Upper lobe of left lung (tissue), 6 donors: ENCODE data around the gene HDAC3. TPM values are rescaled to one million over a fixed set of nuclear protein-coding genes. Genes with fewer than 3 reads are reported as not detected.
A peak's percentile ranks its signal among the peaks of the same experiment; 100 is the strongest.

Experiments
- ATAC-seq, 2 donors: fragments of 200-7000 bp; cut with Tn5 transposase; one replicate each; pipeline ENCODE4 v1.9.1; 2022; ENCODE audit warnings: mild to moderate bottlenecking in 2 of 2, moderate library complexity in 2 of 2; ENCODE audit not compliant: low FRiP score in 2 of 2
- DNase-seq, 2 donors: peaks; one replicate each; pipeline ENCODE4 v3.0.0-alpha.2; 2019 to 2020
- H3K27ac ChIP-seq, 4 donors: fragments of 200-600 bp; sonication (generic); one replicate each; pipeline ENCODE4 v1.5.1; 2016 to 2019
- H3K27me3 ChIP-seq, 4 donors: fragments of 200-600 bp; sonication (generic); one replicate each; pipeline ENCODE4 v1.5.1; 2017 to 2019
- H3K36me3 ChIP-seq, 4 donors: fragments of 200-600 bp; sonication (generic); one replicate each; pipeline ENCODE4 v1.5.1; 2016 to 2019
- H3K4me1 ChIP-seq, 4 donors: fragments of 200-600 bp; sonication (generic); one replicate each; pipeline ENCODE4 v1.5.1; 2018 to 2019
- H3K4me3 ChIP-seq, 4 donors: fragments of 200-600 bp; sonication (generic); one replicate each; pipeline ENCODE4 v1.5.1; 2017 to 2019; ENCODE audit warnings: mild to moderate bottlenecking in 2 of 4, moderate library complexity in 1 of 4
- H3K9me3 ChIP-seq, 4 donors: fragments of 200-600 bp; sonication (generic); one replicate each; pipeline ENCODE4 v1.5.1; 2018 to 2019
- CTCF ChIP-seq, 6 experiments: fragments of 450-650 bp in 4 of 6; fragments of 200-600 bp in 2 of 6; sonication (generic) in 2 of 6; IDR thresholded peaks; one replicate each; pipeline ENCODE4 v1.5.1; 2016 to 2019; ENCODE audit warnings: antibody characterized with exemption in 6 of 6
- EP300 ChIP-seq, 4 donors: sonication (generic); formaldehyde crosslinking; IDR thresholded peaks; one replicate each; pipeline ENCODE4 v1.5.1; 2017; ENCODE audit warnings: antibody characterized with exemption in 4 of 4, control low read depth in 2 of 4
- POLR2A ChIP-seq, 4 donors: fragments of 450-650 bp; IDR thresholded peaks; one replicate each; pipeline ENCODE4 v1.5.1; 2016 to 2017; ENCODE audit warnings: antibody characterized with exemption in 4 of 4, mild to moderate bottlenecking in 2 of 4
- POLR2AphosphoS5 ChIP-seq, 2 donors: sonication (generic); formaldehyde crosslinking; IDR thresholded peaks; one replicate each; pipeline ENCODE4 v1.5.1; 2017; ENCODE audit warnings: antibody characterized with exemption in 2 of 2
- WGBS, 2 donors: methylation state at CpG; one replicate each; pipeline ENCODE4 v1.1.5; 2017 to 2018; 5-methylcytosine and 5-hydroxymethylcytosine counted together
- total RNA-seq, 6 donors: library from RNA; depleted of rRNA in 4 of 6; stranded (reverse); fragments of >200 nt in 4 of 6; gene quantifications; one replicate each; pipeline versions ENCODE4 v1.1.0 to v1.2.1, GENCODE V29; 2016 to 2021
- donor health status: DM: no; HTN: no; CAD: no; lungs with moderate emphysema.
- donor health status: DM: no; HTN: yes; CAD: no; lungs with severe emphysema.

The HDAC3 gene
- total RNA-seq, 6 donors from 2014 or later = 37.2 to 76.5 (median 47.6) TPM

- Histone ChIP-seq H3K36me3 (peaks cover 15 to 71% (median 56%) of the 10 kb centered on the region in 4 donors), H3K27me3 (no peaks in the 10 kb centered on the region), H3K9me3 (no peaks in the 10 kb centered on the region), H3K27ac (no peak overlapping the region), H3K4me1 (peaks cover 0 to 7% (median 0%) of the 10 kb centered on the region in 4 donors), H3K4me3 (no peak overlapping the region)
- ATAC-seq (no peak), DNase-seq (no peak)
- WGBS, 2 donors = 95 to 98% methylated on average over 6 of the region's 6 CpGs
- no peak for TF ChIP-seq POLR2A (IDR thresholded peaks at IDR 0.05)
These were observed 8.4 kb downstream of the HDAC3 start for GRCh38 chr5:141628175-141628788.

- H3K4me3 ChIP-seq = no peak overlapping the region
- no peaks in the 10 kb centered on the region for H3K27me3 ChIP-seq
- H3K27ac ChIP-seq = no peak overlapping the region
- peaks cover 22 to 84% (median 51%) of the 10 kb centered on the region in 4 donors for H3K36me3 ChIP-seq
- ATAC-seq (no peak), DNase-seq (no peak)
- TF ChIP-seq POLR2AphosphoS5 (IDR thresholded peaks at IDR 0.05) (no peak), CTCF (IDR thresholded peaks at IDR 0.05) (no peak), EP300 (IDR thresholded peaks at IDR 0.05) (no peak), POLR2A (IDR thresholded peaks at IDR 0.05) (no peak)
- H3K9me3 ChIP-seq = no peaks in the 10 kb centered on the region
- H3K4me1 ChIP-seq = peaks cover 0 to 6% (median 5%) of the 10 kb centered on the region in 4 donors
- WGBS, 2 donors = 78 to 80% methylated on average over 5 of the region's 5 CpGs
These were observed 13.0 kb downstream of the HDAC3 start for GRCh38 chr5:141623611-141624010.

GRCh38 chr5:141623186-141623585 is 13.5 kb downstream of the HDAC3 start:
- H3K36me3 ChIP-seq = peaks cover 20 to 80% (median 46%) of the 10 kb centered on the region in 4 donors
- peak in 1 of 2 donors; percentile 13 for ATAC-seq

GRCh38 chr5:141618804-141619554 is 17.7 kb downstream of the HDAC3 start, which contains the start of gene DIAPH1:
Gene DIAPH1, minus strand, starts transcription at chr5:141619000. Its CDS starts 86 bp downstream, at chr5:141618914.
- peak in 3 of 4 donors; percentile 93 to 96 (median 93) for TF ChIP-seq POLR2A (IDR thresholded peaks at IDR 0.05)
- peak in 1 of 4 donors; percentile 44 for TF ChIP-seq EP300 (IDR thresholded peaks at IDR 0.05)
- peak; percentile 88 to 93 for TF ChIP-seq POLR2AphosphoS5 (IDR thresholded peaks at IDR 0.05)
- peak; percentile 96 to 100 (median 99) for TF ChIP-seq CTCF (IDR thresholded peaks at IDR 0.05)
- peak; percentile 97 to 99 for ATAC-seq
- H3K4me1 ChIP-seq = peaks cover 18 to 32% (median 30%) of the 10 kb centered on the region in 4 donors
- peak within 1 kb of the TSS; percentile 32 to 94 (median 81) for H3K4me3 ChIP-seq
- H3K27ac ChIP-seq = peak within 1 kb of the TSS; percentile 95 to 98 (median 97)
- DNase-seq = peak; percentile 98 to 99
- H3K27me3 ChIP-seq = no peaks in the 10 kb centered on the region
- no peaks in the 10 kb centered on the region for H3K9me3 ChIP-seq
- peaks cover 0 to 43% (median 20%) of the 10 kb centered on the region in 4 donors for H3K36me3 ChIP-seq
- WGBS, 2 donors = 2 to 6% methylated on average over 11 to 60 of the region's 70 CpGs

More at GRCh38 chr5:141623186-141623585, 13.5 kb downstream of the HDAC3 start:
- Histone ChIP-seq H3K4me3 (no peak overlapping the region), H3K4me1 (peaks cover 0 to 6% (median 5%) of the 10 kb centered on the region in 4 donors), H3K27ac (no peak overlapping the region), H3K9me3 (no peaks in the 10 kb centered on the region), H3K27me3 (no peaks in the 10 kb centered on the region)
- DNase-seq = no peak
- TF ChIP-seq EP300 (IDR thresholded peaks at IDR 0.05) = no peak

GRCh38 chr5:141618030-141618803 is 18.4 kb downstream of the HDAC3 start:
- peak overlapping the region; percentile 32 to 94 (median 81) for H3K4me3 ChIP-seq
- DNase-seq = peak; percentile 69 to 82
- H3K27me3 ChIP-seq = no peaks in the 10 kb centered on the region
- H3K36me3 ChIP-seq = peaks cover 0 to 35% (median 17%) of the 10 kb centered on the region in 4 donors
- H3K27ac ChIP-seq = peak overlapping the region; percentile 95 to 98 (median 97)
- 1 to 2% methylated on average over 22 to 34 of the region's 36 CpGs for WGBS, 2 donors
- peaks cover 18 to 38% (median 34%) of the 10 kb centered on the region in 4 donors for H3K4me1 ChIP-seq
- peak; percentile 63 to 86 for ATAC-seq
- TF ChIP-seq POLR2AphosphoS5 (IDR thresholded peaks at IDR 0.05) (peak; percentile 16 to 52), CTCF (IDR thresholded peaks at IDR 0.05) (no peak)
- no peaks in the 10 kb centered on the region for H3K9me3 ChIP-seq
